ENCODE results near the gene CYTH1. TPM values are rescaled to one million over a fixed set of nuclear protein-coding genes. Genes with fewer than 3 reads are reported as not detected.

The CYTH1 gene
- total RNA-seq, 1 donor from 2014 or later = 82.2 TPM

- DNase-seq = no peak
Measured at GRCh38 chr17:78734793-78735641, 47.1 kb downstream of the CYTH1 start.

GRCh38 chr17:78732354-78732753 lies 49.7 kb downstream of the CYTH1 start:
- DNase-seq = no peak

GRCh38 chr17:78731904-78732303 lies 50.2 kb downstream of the CYTH1 start:
- DNase-seq = no peak

- no peak for DNase-seq
Measured at GRCh38 chr17:78729641-78730040, 52.4 kb downstream of the CYTH1 start.

GRCh38 chr17:78728495-78728894 lies 53.6 kb downstream of the CYTH1 start:
- no peak for DNase-seq

GRCh38 chr17:78727476-78728229 lies 54.4 kb downstream of the CYTH1 start:
- no peak for DNase-seq

- DNase-seq = no peak
Measured at GRCh38 chr17:78727057-78727456, 55.0 kb downstream of the CYTH1 start.

- DNase-seq = no peak
Measured at GRCh38 chr17:78726513-78726912, 55.6 kb downstream of the CYTH1 start.

- no peak for DNase-seq
Measured at GRCh38 chr17:78725448-78726021, 56.5 kb downstream of the CYTH1 start.

- DNase-seq = no peak
Measured at GRCh38 chr17:78724999-78725398, 57.1 kb downstream of the CYTH1 start.

GRCh38 chr17:78724544-78724943 lies 57.5 kb downstream of the CYTH1 start:
- peak; percentile 51 for DNase-seq

GRCh38 chr17:78723957-78724356 lies 58.1 kb downstream of the CYTH1 start:
- DNase-seq = no peak

- DNase-seq = peak; percentile 94
Measured at GRCh38 chr17:78723001-78723796, 58.9 kb downstream of the CYTH1 start.

- peak; percentile 63 for DNase-seq
Measured at GRCh38 chr17:78722246-78722761, 59.8 kb downstream of the CYTH1 start.

- no peak for DNase-seq
Measured at GRCh38 chr17:78719630-78720298, 62.3 kb downstream of the CYTH1 start.

GRCh38 chr17:78718575-78719208 lies 63.4 kb downstream of the CYTH1 start:
- no peak for DNase-seq

- peak; percentile 74 for DNase-seq
Measured at GRCh38 chr17:78717431-78717980, 64.6 kb downstream of the CYTH1 start.

GRCh38 chr17:78716814-78717393 lies 65.2 kb downstream of the CYTH1 start:
- peak; percentile 89 for DNase-seq

GRCh38 chr17:78716292-78716691 lies 65.8 kb downstream of the CYTH1 start:
- DNase-seq = no peak

GRCh38 chr17:78715876-78716275 lies 66.2 kb downstream of the CYTH1 start:
- no peak for DNase-seq
